T-helper 2 cell treated with Interferon-gamma antibody and Interleukin-4, amounts not matched to agents 5 μg/mL and 100 μg/mL, for 36 hours (primary cell): ENCODE results near the gene KCNJ11.
A peak's percentile ranks its signal among the peaks of the same experiment; 100 is the strongest.

Experiments
- DNase-seq: peaks from one replicate; pipeline ENCODE4 v3.0.0; 2021; ENCODE audit warnings: low spot score
- H3K27ac Mint-ChIP-seq: one replicate; pipeline ENCODE4 v1.8.0; 2021; ENCODE audit warnings: mild to moderate bottlenecking, mixed read lengths
- H3K27me3 Mint-ChIP-seq: one replicate; pipeline ENCODE4 v1.8.0; 2021; ENCODE audit warnings: low read depth, mixed read lengths
- H3K36me3 Mint-ChIP-seq: one replicate; pipeline ENCODE4 v1.8.0; 2021; ENCODE audit warnings: low read depth, mixed read lengths
- H3K4me1 Mint-ChIP-seq: one replicate; pipeline ENCODE4 v1.8.0; 2021; ENCODE audit warnings: low read depth, mixed read lengths
- H3K4me3 Mint-ChIP-seq: one replicate; pipeline ENCODE4 v1.8.0; 2022; ENCODE audit warnings: mild to moderate bottlenecking, moderate library complexity, mixed read lengths
- H3K9me3 Mint-ChIP-seq: one replicate; pipeline ENCODE4 v1.8.0; 2021; ENCODE audit warnings: mixed read lengths

Gene KCNJ11

DNA sequence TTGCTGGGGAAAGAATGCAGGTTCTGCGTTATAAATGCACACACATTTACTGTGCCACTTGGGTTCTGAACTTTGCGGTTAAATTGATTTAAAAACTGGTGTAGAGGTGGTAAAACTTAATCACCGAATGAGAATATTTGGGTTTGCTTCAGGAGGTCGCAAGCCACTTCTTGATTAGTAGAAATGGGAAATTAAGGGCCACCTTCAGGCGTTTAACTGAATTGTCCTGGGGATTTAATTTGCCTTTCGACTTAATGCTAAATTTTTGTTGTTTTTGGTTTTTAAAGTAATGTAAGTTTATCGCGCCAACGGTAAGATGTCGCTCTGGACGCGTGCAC, 37.3 kb downstream of the KCNJ11 start:
- H3K27ac Mint-ChIP-seq: peak overlapping the region; percentile 12
- H3K36me3 Mint-ChIP-seq: peaks cover 23% of the 10 kb centered on the region
- H3K4me1 Mint-ChIP-seq: peaks cover 34% of the 10 kb centered on the region
- DNase-seq: no peak
- H3K4me3 Mint-ChIP-seq: peak overlapping the region; percentile 88
- H3K27me3 Mint-ChIP-seq: peaks cover 37% of the 10 kb centered on the region
- H3K9me3 Mint-ChIP-seq: peaks cover 3% of the 10 kb centered on the region

DNA sequence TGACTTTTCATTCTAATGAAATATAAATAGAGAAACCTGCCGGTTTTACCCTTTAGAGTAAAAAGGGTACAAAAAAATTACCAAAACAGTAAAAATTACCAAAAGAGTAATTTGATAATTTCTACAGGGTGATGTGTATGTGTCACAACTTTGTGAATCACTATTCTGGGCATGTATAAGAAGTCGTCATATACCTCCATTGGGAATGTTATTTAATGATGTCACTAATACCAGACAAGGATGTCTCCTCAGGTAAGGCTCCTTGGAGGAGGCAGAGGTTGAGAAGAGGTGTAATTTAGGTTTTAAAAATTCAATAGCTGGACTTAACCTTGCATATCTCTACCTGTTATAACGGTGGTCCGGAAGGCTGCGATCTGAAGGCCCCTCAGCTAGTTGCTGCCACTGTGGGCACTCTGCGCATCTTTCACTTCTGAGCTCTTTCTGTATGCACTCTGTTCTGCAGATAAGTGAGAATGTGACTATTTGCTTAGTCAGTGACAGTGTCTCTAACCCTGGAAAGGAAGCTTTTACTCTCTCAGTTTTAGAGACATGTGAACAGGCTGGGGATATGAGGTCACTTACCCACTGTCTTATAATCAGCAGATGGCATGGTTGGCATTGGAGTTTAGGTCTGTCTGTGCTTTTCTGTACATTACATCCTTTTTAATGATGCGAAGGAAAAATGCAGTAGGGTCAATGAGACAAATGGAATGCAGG, 37.8 kb downstream of the KCNJ11 start:
- H3K4me1 Mint-ChIP-seq: peaks cover 34% of the 10 kb centered on the region
- peaks cover 37% of the 10 kb centered on the region for H3K27me3 Mint-ChIP-seq
- H3K27ac Mint-ChIP-seq: no peak overlapping the region
- no peak for DNase-seq
- peaks cover 23% of the 10 kb centered on the region for H3K36me3 Mint-ChIP-seq
- H3K4me3 Mint-ChIP-seq: peak overlapping the region; percentile 88
- peaks cover 3% of the 10 kb centered on the region for H3K9me3 Mint-ChIP-seq

DNA sequence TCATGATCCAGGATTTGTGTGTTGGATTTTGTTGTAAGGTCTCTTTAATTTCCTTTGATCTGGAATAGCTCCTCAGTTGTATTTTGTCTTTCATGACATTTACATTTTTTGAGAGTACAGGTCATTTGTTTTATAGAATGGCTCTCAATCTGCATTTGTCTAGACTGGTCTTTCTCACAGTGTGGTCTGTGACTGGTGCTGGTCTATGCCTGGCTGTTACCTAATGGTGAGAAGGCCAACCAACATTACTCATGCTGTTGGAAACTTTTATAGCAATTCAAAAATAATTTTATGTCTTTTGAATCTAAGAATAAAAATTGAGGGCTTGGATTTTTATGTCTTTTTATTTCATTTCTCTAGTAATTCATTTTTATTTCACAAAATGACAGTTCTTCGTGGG, 40.8 kb downstream of the KCNJ11 start:
- no peak for DNase-seq
- Mint-ChIP-seq H3K4me1 (peaks cover 14% of the 10 kb centered on the region), H3K27ac (no peak overlapping the region), H3K36me3 (peaks cover 25% of the 10 kb centered on the region), H3K9me3 (no peaks in the 10 kb centered on the region), H3K27me3 (peaks cover 19% of the 10 kb centered on the region), H3K4me3 (no peak overlapping the region)

DNA sequence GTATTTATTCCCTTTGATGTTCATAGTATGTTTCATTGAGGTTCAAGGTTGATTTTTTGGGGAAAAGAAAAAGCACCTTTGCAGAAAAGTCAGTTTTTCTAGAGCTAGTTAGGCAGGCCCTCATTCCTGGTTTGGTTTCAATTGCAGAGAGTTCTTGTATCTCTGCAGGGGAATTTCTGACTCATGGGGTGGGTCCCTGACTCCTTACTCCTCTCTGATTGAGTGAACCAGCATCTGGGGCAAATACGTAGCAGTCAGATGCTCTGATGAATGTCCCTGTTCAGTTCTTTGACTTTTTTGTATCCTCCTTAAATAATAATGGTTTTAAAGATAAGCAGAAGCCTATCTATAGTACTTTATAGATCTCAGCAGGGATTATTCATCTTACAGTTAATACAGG, 44.6 kb downstream of the KCNJ11 start:
- no peaks in the 10 kb centered on the region for H3K4me1 Mint-ChIP-seq
- no peaks in the 10 kb centered on the region for H3K27me3 Mint-ChIP-seq
- no peaks in the 10 kb centered on the region for H3K9me3 Mint-ChIP-seq
- H3K27ac Mint-ChIP-seq: no peak overlapping the region
- no peak overlapping the region for H3K4me3 Mint-ChIP-seq
- peaks cover 23% of the 10 kb centered on the region for H3K36me3 Mint-ChIP-seq
- DNase-seq: peak; percentile 48

DNA sequence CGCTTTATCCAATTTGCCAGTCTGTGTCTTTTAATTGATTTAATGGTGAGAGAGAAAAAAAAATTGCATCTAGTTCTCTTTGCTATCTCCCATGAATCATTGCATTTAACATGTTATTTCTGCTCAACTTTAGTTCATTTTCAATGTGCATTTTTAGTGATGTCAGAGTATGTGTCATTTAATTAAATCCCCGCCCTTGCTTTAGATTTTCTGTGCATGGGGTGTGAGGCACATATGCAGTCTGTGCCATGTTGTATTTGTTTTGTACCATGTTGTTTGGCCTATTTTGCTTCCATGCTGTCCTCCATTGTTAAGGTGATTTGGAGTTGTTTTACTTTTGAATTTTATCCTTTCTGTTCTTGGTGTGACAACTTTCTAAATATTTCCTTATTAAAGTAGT, 45.2 kb downstream of the KCNJ11 start:
- no peak for DNase-seq
- Mint-ChIP-seq H3K27ac (no peak overlapping the region), H3K4me1 (no peaks in the 10 kb centered on the region), H3K4me3 (no peak overlapping the region), H3K36me3 (peaks cover 23% of the 10 kb centered on the region), H3K9me3 (no peaks in the 10 kb centered on the region), H3K27me3 (no peaks in the 10 kb centered on the region)
